Endothelial cell of umbilical vein (primary cell): Measurements from ENCODE around the gene URAD. TPM values are rescaled to one million over a fixed set of nuclear protein-coding genes. Genes with fewer than 3 reads are reported as not detected.

ENCODE experiments used
- BruUV-seq: library from RNA; stranded (reverse); fragments of 400-500 nt; replicated peaks from 2 replicates; lab custom pipeline; 2021; lab: Mats Ljungman, UMichigan
- CTCF ChIA-PET: fragments of 300-600, 350-600 bp; sonication (Branson Sonifier 250); formaldehyde crosslinking; loops from one replicate; lab custom pipeline; 2021; ENCODE audit warnings: antibody characterized with exemption, inconsistent platforms; lab: Charles Lee
- POLR2A ChIA-PET: fragments of 300-600, 350-600 bp; sonication (Branson Sonifier 250); formaldehyde crosslinking; loops from one replicate; lab custom pipeline; 2021; ENCODE audit warnings: antibody characterized with exemption, inconsistent platforms; lab: Charles Lee
- DNase-seq: peaks from one replicate; pipeline ENCODE4 v3.0.0-alpha.2; 2011; ENCODE audit warnings: low read depth, low spot score
- FAIRE-seq: peaks from 2 replicates; lab custom pipeline; 2011; peaks lifted over from hg19 to GRCh38; lab: Jason Lieb, UNC
- H2AFZ ChIP-seq: 2 replicates; pipeline ENCODE4 v1.6.0; 2012; ENCODE audit warnings: low read depth, low read length, control low read depth, inconsistent platforms
- H3K27ac ChIP-seq: 2 replicates; pipeline ENCODE4 v1.5.1; 2011; ENCODE audit warnings: low read depth, mild to moderate bottlenecking, control low read depth, low read length, moderate library complexity; ENCODE audit not compliant: insufficient read depth
- H3K27me3 ChIP-seq, 2 experiments: 2 replicates each; pipeline versions ENCODE4 v1.6.0 to v1.6.1; 2011; ENCODE audit warnings: low read length in 2 of 2, mixed read lengths in 1 of 2; ENCODE audit not compliant: control insufficient read depth in 2 of 2, insufficient read depth in 2 of 2
- H3K36me3 ChIP-seq, 2 experiments: 2 replicates in 1 of 2; 3 replicates in 1 of 2; pipeline ENCODE4 v1.5.1; 2011; ENCODE audit warnings: low read length in 2 of 2, mild to moderate bottlenecking in 1 of 2, moderate library complexity in 1 of 2; ENCODE audit not compliant: control insufficient read depth in 2 of 2, insufficient read depth in 2 of 2; ENCODE audit errors: extremely low read depth in 1 of 2
- H3K4me1 ChIP-seq: 3 replicates; pipeline ENCODE4 v1.5.1; 2011; ENCODE audit warnings: mild to moderate bottlenecking, low read length; ENCODE audit not compliant: control insufficient read depth, insufficient read depth; ENCODE audit errors: extremely low read depth
- H3K4me2 ChIP-seq: 2 replicates; pipeline ENCODE4 v1.6.1; 2011; ENCODE audit warnings: low read length, control low read depth, mixed read lengths; ENCODE audit not compliant: insufficient read depth
- H3K4me3 ChIP-seq, 3 experiments: fragments of 200-600 bp in 1 of 3; sonication (generic), shearing (Covaris generic) in 1 of 3; replicated peaks in 1 of 3; 2 replicates each; pipeline ENCODE4 v1.5.1; 2011 to 2016; ENCODE audit warnings: control low read depth in 3 of 3, low read length in 3 of 3, mild to moderate bottlenecking in 2 of 3, inconsistent platforms in 1 of 3, low read depth in 1 of 3, moderate library complexity in 1 of 3; ENCODE audit not compliant: insufficient read depth in 1 of 3
- H3K79me2 ChIP-seq: 2 replicates; pipeline ENCODE4 v1.6.0; 2012; ENCODE audit warnings: low read length, inconsistent platforms; ENCODE audit not compliant: control insufficient read depth, insufficient read depth
- H3K9ac ChIP-seq: replicated peaks from 2 replicates; pipeline ENCODE3; 2011; ENCODE audit warnings: low read length, control low read depth; ENCODE audit not compliant: insufficient read depth; ENCODE audit errors: extremely low read depth
- H3K9me1 ChIP-seq: replicated peaks from 3 replicates; pipeline ENCODE4 v1.6.0; 2011; ENCODE audit warnings: mild to moderate bottlenecking, low read length; ENCODE audit not compliant: control insufficient read depth, insufficient read depth; ENCODE audit errors: extremely low read depth
- H3K9me3 ChIP-seq: replicated peaks from 2 replicates; pipeline ENCODE4 v1.5.1; 2012; ENCODE audit warnings: low read length, inconsistent platforms; ENCODE audit not compliant: control insufficient read depth, insufficient read depth
- H4K20me1 ChIP-seq: replicated peaks from 2 replicates; pipeline ENCODE3; 2011; ENCODE audit warnings: mild to moderate bottlenecking, low read length; ENCODE audit not compliant: control insufficient read depth, insufficient read depth; ENCODE audit errors: extremely low read depth
- EZH2 ChIP-seq: IDR thresholded peaks from 2 replicates; pipeline ENCODE4 v1.6.1; 2012; ENCODE audit warnings: borderline replicate concordance, low read depth, mild to moderate bottlenecking, moderate library complexity, low read length, inconsistent platforms; ENCODE audit not compliant: severe bottlenecking
- FOS ChIP-seq: IDR thresholded peaks from 2 replicates; pipeline ENCODE4 v1.6.1; 2011; ENCODE audit warnings: mild to moderate bottlenecking, low read length, moderate library complexity, borderline replicate concordance; ENCODE audit not compliant: insufficient read depth
- dilution Hi-C: fragments of 300-500 bp; cut with MboI; formaldehyde crosslinking; loops from one replicate; pipeline ENCODE4 v1.15.0; 2019; ENCODE audit warnings: low sequenced_read_pairs; ENCODE audit not compliant: extremely low pct_ligation_motif_present
- intact Hi-C: fragments of 100-400 bp; cut with micrococcal nuclease; formaldehyde crosslinking; loops from one replicate; pipeline ENCODE4 v1.10.0; 2022
- polyA plus RNA-seq, 4 experiments: library from polyadenylated mRNA; depleted of rRNA in 3 of 4; stranded (reverse) in 3 of 4; unstranded in 1 of 4; fragments of >200 nt; gene quantifications; 2 replicates each; pipeline versions ENCODE4 v1.2.1 to v1.2.3, GENCODE V29; 2011 to 2012; ENCODE audit warnings: missing spikeins in 1 of 4
- total RNA-seq: library from RNA; stranded (reverse); gene quantifications from 2 replicates; pipeline ENCODE4 v1.2.3, GENCODE V29; 2021
- TF ChIP-seq, protein P1 (sequence below), 2 donors: IDR thresholded peaks; 1 replicate in 1 of 2; 2 replicates in 1 of 2; pipeline ENCODE4 v1.5.1; 2011; ENCODE audit warnings: low read length in 2 of 2, mild to moderate bottlenecking in 2 of 2, moderate library complexity in 2 of 2, control low read depth in 1 of 2, inconsistent platforms in 1 of 2, low read depth in 1 of 2; ENCODE audit not compliant: insufficient read depth in 1 of 2; ENCODE audit errors: extremely low read depth in 1 of 2

Gene URAD
- total and polyA plus RNA-seq, 2 donors (not counting 3 experiments of a cell fraction or from before 2014, with no cell fraction given): not detected

DNA sequence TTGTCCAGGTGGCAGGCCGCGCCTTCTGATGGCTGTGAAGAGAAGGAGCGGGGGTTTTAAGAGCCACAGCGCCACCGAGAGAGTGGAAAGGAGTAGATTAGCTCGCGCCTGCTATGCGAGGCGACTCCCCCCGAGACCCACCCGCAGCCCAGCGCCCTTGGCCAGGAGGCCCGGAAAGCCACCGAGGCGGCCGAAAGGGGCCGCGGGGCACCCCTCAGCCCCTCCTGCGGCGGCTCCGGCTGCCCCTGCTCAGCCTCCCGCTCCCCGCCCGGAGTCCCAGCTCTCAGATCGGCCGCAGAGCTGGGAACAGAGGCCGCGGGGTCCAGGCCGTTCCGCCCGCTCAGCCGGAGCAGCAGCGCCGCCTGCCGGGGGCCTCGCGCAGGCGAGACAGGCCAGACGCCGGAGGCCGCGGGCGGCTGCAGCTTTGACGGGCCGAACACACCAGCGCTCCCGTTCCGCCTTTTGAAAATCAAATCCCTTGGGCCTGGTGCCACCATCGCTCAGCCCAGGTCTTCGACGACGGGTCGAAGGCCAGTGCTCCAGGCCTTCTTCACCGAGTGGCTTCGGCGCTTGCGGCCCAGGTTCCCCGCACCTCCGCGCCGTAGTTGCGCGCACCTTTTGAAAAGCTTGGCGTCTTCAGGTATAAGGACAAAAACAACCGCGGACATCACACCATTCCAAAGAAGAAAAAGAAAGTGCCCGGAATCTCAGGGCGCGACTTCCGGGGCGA is 34.7 kb downstream of the URAD start:
- Histone ChIP-seq H4K20me1 (no peaks in the 10 kb centered on the region), H3K9ac (peak overlapping the region; percentile 9), H3K4me2 (peak overlapping the region; percentile 84), H3K9me1 (no peaks in the 10 kb centered on the region), H3K27me3 (peaks cover 36 to 67% of the 10 kb centered on the region in 2 experiments), H3K4me1 (peaks cover 15% of the 10 kb centered on the region), H3K79me2 (no peaks in the 10 kb centered on the region), H3K4me3 (peak overlapping the region; percentile 27 to 52 (median 32)), H3K36me3 (no peaks in the 10 kb centered on the region), H3K27ac (no peak overlapping the region), H3K9me3 (no peaks in the 10 kb centered on the region), H2AFZ (peak overlapping the region; percentile 99)
- peak; percentile 64 for DNase-seq
- peak; percentile 15 for FAIRE-seq
- BruUV-seq: no TSS peak
- TF ChIP-seq, protein P1, sequence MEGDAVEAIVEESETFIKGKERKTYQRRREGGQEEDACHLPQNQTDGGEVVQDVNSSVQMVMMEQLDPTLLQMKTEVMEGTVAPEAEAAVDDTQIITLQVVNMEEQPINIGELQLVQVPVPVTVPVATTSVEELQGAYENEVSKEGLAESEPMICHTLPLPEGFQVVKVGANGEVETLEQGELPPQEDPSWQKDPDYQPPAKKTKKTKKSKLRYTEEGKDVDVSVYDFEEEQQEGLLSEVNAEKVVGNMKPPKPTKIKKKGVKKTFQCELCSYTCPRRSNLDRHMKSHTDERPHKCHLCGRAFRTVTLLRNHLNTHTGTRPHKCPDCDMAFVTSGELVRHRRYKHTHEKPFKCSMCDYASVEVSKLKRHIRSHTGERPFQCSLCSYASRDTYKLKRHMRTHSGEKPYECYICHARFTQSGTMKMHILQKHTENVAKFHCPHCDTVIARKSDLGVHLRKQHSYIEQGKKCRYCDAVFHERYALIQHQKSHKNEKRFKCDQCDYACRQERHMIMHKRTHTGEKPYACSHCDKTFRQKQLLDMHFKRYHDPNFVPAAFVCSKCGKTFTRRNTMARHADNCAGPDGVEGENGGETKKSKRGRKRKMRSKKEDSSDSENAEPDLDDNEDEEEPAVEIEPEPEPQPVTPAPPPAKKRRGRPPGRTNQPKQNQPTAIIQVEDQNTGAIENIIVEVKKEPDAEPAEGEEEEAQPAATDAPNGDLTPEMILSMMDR (IDR thresholded peaks at IDR 0.05; ENCODE audit: extremely low read depth in 1 of 2, insufficient read depth in 1 of 2, low read depth in 1 of 2, low read length in 2 of 2): peak; percentile 89 to 95
- TF ChIP-seq EZH2: peak; percentile 75
- no peak for TF ChIP-seq FOS
- intact Hi-C loops (loop anchor here (1.0 to 10.0 kb wide), 6 partner anchors 30 to 589 kb away; no protein-coding TSS in a partner anchor), dilution Hi-C loops (no loop called here)
- POLR2A ChIA-PET: no interaction called here
- CTCF ChIA-PET: interaction anchor here (0.6 to 5.2 kb wide), 53 partner anchors 8 to 1458 kb away, joined by 3 to 135 read pairs (median 5); partner anchors contain the start of genes PDX1 and POLR1D
